Esophagus muscularis mucosa (tissue), 4 donors: ENCODE results near the gene DOK7. TPM values are rescaled to one million over a fixed set of nuclear protein-coding genes. Genes with fewer than 3 reads are reported as not detected.

ENCODE experiments used
- DNase-seq: peaks from one replicate; pipeline ENCODE4 v3.0.0-alpha.2; 2017; ENCODE audit errors: extremely low spot score
- H3K27ac ChIP-seq, 4 donors: fragments of 200-600 bp; sonication (generic); replicated peaks in 1 of 4; 1 replicate in 3 of 4; 2 replicates in 1 of 4; pipeline ENCODE4 v1.5.1; 2016 to 2019; ENCODE audit warnings: mild to moderate bottlenecking in 1 of 4
- H3K27me3 ChIP-seq, 4 donors: fragments of 200-600 bp; sonication (generic); one replicate each; pipeline versions ENCODE4 v1.5.1 to v1.6.0; 2016 to 2019
- H3K36me3 ChIP-seq, 4 donors: fragments of 200-600 bp; sonication (generic); one replicate each; pipeline ENCODE4 v1.5.1; 2016 to 2019
- H3K4me1 ChIP-seq, 4 donors: fragments of 200-600 bp; sonication (generic); one replicate each; pipeline ENCODE4 v1.5.1; 2016 to 2019
- H3K4me3 ChIP-seq, 4 donors: fragments of 200-600 bp; sonication (generic); 1 replicate in 2 of 4; 2 replicates in 2 of 4; pipeline ENCODE4 v1.5.1; 2016 to 2019; ENCODE audit warnings: mild to moderate bottlenecking in 4 of 4, moderate library complexity in 1 of 4
- H3K9me3 ChIP-seq, 4 donors: fragments of 200-600 bp; sonication (generic); 1 replicate in 3 of 4; 2 replicates in 1 of 4; pipeline ENCODE4 v1.5.1; 2016 to 2019
- EP300 ChIP-seq: sonication (generic); formaldehyde crosslinking; IDR thresholded peaks from one replicate; pipeline ENCODE4 v1.6.1; 2017; ENCODE audit warnings: antibody characterized with exemption
- POLR2A ChIP-seq: fragments of 450-650 bp; IDR thresholded peaks from one replicate; pipeline ENCODE4 v1.6.1; 2017; ENCODE audit warnings: antibody characterized with exemption, moderate library complexity, mild to moderate bottlenecking, low read depth
- POLR2AphosphoS5 ChIP-seq, 2 donors: sonication (generic); formaldehyde crosslinking; IDR thresholded peaks; one replicate each; pipeline ENCODE4 v1.6.1; 2017; ENCODE audit warnings: antibody characterized with exemption in 2 of 2
- WGBS: methylation state at CpG from one replicate; pipeline ENCODE4 v1.1.5; 2018; 5-methylcytosine and 5-hydroxymethylcytosine counted together
- intact Hi-C: fragments of 100-400 bp; cut with DNase I; formaldehyde crosslinking; loops from one replicate; pipeline ENCODE4 v1.15.1; 2023
- total RNA-seq, 4 donors: library from RNA; depleted of rRNA; stranded (reverse); fragments of >200 nt; gene quantifications; one replicate each; pipeline versions ENCODE4 v1.1.0 to v1.2.1, GENCODE V29; 2016
- TF ChIP-seq, protein P1 (sequence below), 3 experiments: fragments of 200-600 bp in 2 of 3; fragments of 450-650 bp in 1 of 3; sonication (generic) in 2 of 3; IDR thresholded peaks; one replicate each; pipeline ENCODE4 v1.5.1; 2017 to 2019; ENCODE audit warnings: antibody characterized with exemption in 3 of 3, mild to moderate bottlenecking in 2 of 3, moderate library complexity in 1 of 3

DOK7 gene
- total RNA-seq, 4 donors from 2014 or later: 0.50 to 1.7 (median 1.4) TPM

DNA sequence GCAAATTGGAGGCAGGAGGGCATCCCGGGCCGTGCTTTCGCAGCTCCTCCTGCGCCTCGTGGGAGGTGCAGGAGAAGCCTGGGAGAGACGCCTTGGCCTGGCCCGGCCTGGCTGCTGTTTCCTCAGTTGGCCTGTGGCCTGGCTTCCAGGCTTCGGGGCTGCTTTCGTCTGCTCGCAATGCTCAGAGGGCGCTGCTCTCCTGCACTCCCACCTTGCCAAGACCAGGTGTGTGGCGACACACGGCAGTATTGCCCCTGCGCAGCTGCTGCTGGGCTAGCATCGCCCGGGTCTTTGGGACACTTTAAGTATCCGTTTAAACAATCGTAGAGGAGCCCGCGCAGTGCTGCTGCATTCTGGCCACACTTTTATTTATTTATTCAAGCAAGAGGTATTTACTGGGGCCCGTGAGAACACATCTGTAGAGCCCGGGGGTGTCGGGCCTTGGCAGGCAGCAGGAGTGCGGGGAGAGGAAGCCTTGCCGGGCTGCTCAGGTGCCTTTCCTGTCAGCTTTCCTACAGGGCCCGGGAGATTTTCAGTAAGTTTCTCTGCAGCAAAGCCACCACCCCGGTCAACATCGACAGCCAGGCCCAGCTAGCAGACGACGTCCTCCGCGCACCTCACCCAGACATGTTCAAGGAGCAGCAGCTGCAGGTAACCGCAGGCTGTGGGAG is 47.5 kb upstream of the DOK7 start:
- H3K36me3 ChIP-seq: peaks cover 8 to 53% (median 43%) of the 10 kb centered on the region in 4 donors
- H3K4me1 ChIP-seq: peaks cover 0 to 11% (median 5%) of the 10 kb centered on the region in 4 donors
- H3K4me3 ChIP-seq: no peak overlapping the region
- WGBS: 83% methylated on average over 30 of the region's 33 CpGs
- H3K9me3 ChIP-seq: no peaks in the 10 kb centered on the region
- intact Hi-C loops: no loop called here
- no peaks in the 10 kb centered on the region for H3K27me3 ChIP-seq
- DNase-seq: no peak
- TF ChIP-seq EP300 (no peak), POLR2A (no peak), POLR2AphosphoS5 (IDR thresholded peaks at IDR 0.05) (no peak)
- TF ChIP-seq, protein P1, sequence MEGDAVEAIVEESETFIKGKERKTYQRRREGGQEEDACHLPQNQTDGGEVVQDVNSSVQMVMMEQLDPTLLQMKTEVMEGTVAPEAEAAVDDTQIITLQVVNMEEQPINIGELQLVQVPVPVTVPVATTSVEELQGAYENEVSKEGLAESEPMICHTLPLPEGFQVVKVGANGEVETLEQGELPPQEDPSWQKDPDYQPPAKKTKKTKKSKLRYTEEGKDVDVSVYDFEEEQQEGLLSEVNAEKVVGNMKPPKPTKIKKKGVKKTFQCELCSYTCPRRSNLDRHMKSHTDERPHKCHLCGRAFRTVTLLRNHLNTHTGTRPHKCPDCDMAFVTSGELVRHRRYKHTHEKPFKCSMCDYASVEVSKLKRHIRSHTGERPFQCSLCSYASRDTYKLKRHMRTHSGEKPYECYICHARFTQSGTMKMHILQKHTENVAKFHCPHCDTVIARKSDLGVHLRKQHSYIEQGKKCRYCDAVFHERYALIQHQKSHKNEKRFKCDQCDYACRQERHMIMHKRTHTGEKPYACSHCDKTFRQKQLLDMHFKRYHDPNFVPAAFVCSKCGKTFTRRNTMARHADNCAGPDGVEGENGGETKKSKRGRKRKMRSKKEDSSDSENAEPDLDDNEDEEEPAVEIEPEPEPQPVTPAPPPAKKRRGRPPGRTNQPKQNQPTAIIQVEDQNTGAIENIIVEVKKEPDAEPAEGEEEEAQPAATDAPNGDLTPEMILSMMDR (IDR thresholded peaks at IDR 0.05): no peak
- H3K27ac ChIP-seq: no peak overlapping the region

DNA sequence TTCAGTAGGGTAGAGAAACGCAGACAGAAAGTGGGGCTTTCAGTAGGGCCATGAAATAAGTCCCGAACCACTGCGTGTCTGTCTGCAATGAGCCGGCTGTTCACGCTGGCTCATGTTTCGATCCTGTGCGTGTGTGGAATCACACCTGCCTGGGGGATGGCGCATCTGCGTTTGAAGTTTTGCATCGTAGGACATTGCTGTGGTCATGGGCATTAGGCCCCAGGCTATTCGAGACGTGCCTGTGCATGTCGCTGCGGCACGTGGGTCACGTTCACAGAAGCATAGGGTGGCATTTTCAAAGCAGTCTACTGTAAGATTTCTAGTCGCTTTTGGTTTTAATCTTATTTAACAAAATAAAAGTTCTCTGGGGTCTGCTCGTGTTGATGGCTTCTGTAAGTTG is 46.8 kb upstream of the DOK7 start:
- Histone ChIP-seq H3K4me3 (no peak overlapping the region), H3K27ac (no peak overlapping the region), H3K36me3 (peaks cover 8 to 58% (median 47%) of the 10 kb centered on the region in 4 donors), H3K27me3 (no peaks in the 10 kb centered on the region), H3K9me3 (no peaks in the 10 kb centered on the region), H3K4me1 (peaks cover 0 to 11% (median 5%) of the 10 kb centered on the region in 4 donors)
- intact Hi-C loops: no loop called here
- 89% methylated on average over 18 of the region's 18 CpGs for WGBS
- TF ChIP-seq EP300: no peak
- no peak for DNase-seq

DNA sequence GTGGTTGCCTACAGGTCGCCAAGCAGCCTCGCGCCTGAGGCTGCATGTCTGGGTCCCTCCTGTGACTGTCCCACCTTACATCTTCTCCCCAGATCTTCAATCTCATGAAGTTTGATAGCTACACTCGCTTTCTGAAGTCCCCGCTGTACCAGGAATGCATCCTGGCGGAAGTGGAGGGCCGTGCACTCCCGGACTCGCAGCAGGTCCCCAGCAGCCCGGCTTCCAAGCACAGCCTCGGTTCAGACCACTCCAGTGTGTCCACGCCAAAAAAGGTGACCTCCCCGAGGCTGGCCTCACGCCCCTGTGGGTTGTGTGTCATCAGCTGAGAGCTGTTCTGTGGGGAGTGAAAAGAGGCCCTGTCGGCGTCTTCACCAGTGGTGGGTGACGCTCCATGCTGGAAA is 46.3 kb upstream of the DOK7 start:
- TF ChIP-seq POLR2A (no peak), EP300 (no peak), POLR2AphosphoS5 (IDR thresholded peaks at IDR 0.05) (no peak)
- TF ChIP-seq, protein P1 (IDR thresholded peaks at IDR 0.05): no peak
- WGBS: 96% methylated on average over 17 of the region's 17 CpGs
- intact Hi-C loops: no loop called here
- peaks cover 0 to 11% (median 5%) of the 10 kb centered on the region in 4 donors for H3K4me1 ChIP-seq
- DNase-seq: no peak
- no peaks in the 10 kb centered on the region for H3K27me3 ChIP-seq
- H3K4me3 ChIP-seq: no peak overlapping the region
- H3K9me3 ChIP-seq: no peaks in the 10 kb centered on the region
- H3K36me3 ChIP-seq: peaks cover 8 to 64% (median 51%) of the 10 kb centered on the region in 4 donors
- no peak overlapping the region for H3K27ac ChIP-seq

DNA sequence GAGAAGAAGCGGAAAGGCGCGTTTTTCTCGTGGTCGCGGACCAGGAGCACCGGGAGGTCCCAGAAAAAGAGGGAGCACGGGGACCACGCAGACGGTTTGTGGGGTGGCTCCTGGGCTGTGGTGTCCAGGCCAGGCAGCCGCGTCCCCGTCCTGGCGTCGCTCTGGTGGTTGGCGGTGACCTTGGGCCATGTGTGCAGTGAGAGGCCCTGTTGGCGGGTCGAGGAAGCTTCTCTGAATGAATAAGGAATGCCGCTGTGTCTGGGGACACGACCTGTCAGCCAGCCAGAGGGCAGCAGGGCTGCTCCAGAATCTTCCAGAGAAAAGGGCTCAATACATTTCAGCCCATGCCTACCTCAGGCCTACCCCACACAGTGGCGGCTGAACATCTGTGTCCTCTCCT is 45.7 kb upstream of the DOK7 start:
- H3K4me1 ChIP-seq: peaks cover 0 to 11% (median 5%) of the 10 kb centered on the region in 4 donors
- intact Hi-C loops: no loop called here
- H3K9me3 ChIP-seq: no peaks in the 10 kb centered on the region
- no peaks in the 10 kb centered on the region for H3K27me3 ChIP-seq
- 94% methylated on average over 20 of the region's 21 CpGs for WGBS
- DNase-seq: no peak
- H3K4me3 ChIP-seq: no peak overlapping the region
- TF ChIP-seq EP300: no peak
- no peak for TF ChIP-seq POLR2A
- TF ChIP-seq, protein P1 (IDR thresholded peaks at IDR 0.05): no peak
- no peak for TF ChIP-seq POLR2AphosphoS5 (IDR thresholded peaks at IDR 0.05)
- no peak overlapping the region for H3K27ac ChIP-seq
- peaks cover 12 to 70% (median 57%) of the 10 kb centered on the region in 4 donors for H3K36me3 ChIP-seq

DNA sequence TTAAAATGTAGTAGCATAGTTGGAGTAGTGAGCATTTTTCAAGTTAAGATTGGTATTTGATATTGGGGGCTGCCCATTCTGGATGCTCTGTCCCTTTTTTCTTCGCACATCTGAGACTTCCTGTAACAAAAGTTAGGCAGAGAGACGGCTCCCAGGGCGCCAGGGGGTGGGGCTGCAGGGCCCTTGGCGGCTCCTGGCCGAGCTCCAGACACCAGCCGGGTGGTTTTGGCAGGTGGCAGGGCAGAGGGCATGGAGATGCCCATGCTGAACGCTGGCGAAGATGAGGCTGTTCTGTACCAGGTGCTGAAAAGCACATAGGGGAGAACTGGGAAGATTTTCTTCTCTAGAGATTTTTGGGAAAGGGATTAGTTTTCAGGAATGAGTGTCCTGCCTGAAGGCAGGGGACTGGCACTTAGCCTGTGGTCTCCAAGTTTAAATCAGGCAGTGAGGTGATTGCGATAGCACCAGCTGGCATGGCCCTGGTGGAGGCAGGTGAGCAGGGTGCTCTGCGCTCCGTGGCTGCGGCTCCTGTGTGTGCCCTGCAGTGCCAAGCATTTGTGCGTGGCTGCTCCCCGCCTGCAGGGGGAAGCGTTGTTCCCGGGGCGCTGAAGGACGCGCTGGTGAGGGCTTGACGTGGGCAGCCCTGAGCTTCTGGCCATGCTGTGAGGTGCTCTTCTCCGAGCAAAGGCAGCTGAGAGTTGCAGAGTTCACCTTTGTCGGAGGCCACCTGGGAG is 44.9 kb upstream of the DOK7 start:
- intact Hi-C loops: no loop called here
- H3K4me1 ChIP-seq: peaks cover 0 to 11% (median 5%) of the 10 kb centered on the region in 4 donors
- no peaks in the 10 kb centered on the region for H3K9me3 ChIP-seq
- H3K27ac ChIP-seq: no peak overlapping the region
- H3K36me3 ChIP-seq: peaks cover 15 to 77% (median 64%) of the 10 kb centered on the region in 4 donors
- 89% methylated on average over 9 of the region's 22 CpGs for WGBS
- TF ChIP-seq, protein P1 (IDR thresholded peaks at IDR 0.05): no peak
- TF ChIP-seq POLR2A: no peak
- no peak for TF ChIP-seq EP300
- no peak for TF ChIP-seq POLR2AphosphoS5 (IDR thresholded peaks at IDR 0.05)
- H3K27me3 ChIP-seq: no peaks in the 10 kb centered on the region
- H3K4me3 ChIP-seq: no peak overlapping the region
- no peak for DNase-seq
